CD4-positive, alpha-beta T cell treated with Interleukin-6 at 100 ng/mL for 8 hours (primary cell): ENCODE results near the gene AUTS2.
"Not testable (repeated sequence)": the region's sequence is repeated elsewhere in the genome, so short reads cannot be mapped to it uniquely, and the experiment has no call there.

ENCODE experiments used
- DNase-seq: peaks from one replicate; pipeline ENCODE4 v3.0.0-alpha.2; 2020; ENCODE audit warnings: mixed read lengths, low spot score

Gene AUTS2

DNA sequence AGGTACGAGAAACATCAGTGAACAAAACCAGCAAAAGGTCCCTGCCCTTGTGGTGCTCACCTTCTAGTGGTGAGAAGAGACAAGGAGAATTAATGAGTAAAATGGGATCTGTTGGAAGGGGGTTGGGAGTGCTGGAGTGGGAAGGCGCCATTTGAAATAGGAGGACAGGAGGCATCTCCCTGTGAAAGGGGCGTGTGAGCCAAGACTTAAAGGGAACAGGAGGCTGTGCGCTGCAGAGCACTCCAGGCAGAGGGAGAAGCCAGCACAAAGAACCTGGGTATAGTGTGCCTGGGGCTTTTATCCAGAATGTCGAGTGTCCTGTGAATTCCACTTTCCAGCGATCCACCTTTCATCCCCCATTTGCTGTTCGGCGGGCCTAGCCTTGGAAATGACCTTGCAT, 1035.8 kb downstream of the AUTS2 start:
- DNase-seq, result no peak

DNA sequence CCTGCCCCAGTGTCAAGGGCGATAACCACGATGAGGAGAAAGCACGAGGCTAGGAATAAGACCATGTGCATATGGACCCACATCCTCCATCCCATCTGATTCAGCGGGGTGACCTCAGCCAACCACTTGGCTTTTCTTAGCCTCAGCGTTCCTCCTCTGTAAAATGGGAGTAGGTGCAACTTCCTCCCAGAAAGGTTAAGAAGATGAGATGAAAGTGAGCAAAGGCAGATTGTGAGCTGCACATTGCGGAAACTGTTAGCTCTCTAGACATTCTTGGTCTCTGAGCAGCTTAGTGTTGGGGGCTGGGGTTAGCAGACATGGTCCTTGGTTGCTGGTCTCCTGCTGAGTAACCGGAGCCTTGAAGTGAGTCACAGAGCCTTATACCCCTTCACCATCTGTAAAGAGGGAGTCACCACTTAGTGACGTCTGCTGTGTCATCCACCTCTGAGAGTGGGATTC, 1036.4 kb downstream of the AUTS2 start:
- DNase-seq, result no peak

DNA sequence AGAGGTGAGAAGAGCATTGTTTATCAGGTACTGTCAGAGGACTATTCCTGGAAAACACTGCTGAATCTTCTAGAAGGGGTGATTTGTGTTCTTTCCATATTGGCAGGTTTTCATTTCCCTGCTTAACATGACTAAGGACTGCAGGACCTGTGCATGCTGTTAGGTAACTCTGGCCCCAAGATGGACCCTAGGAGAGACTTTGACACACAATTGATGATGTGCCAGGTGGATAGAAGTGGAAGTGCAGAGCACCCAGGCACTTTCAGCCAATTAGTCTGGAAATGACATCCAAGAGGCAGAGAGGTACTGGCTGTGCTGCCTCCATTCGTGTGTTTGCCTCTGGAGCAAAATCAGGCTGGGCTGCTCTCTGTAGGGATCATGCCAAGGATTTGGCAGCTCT, 1037.4 kb downstream of the AUTS2 start:
- DNase-seq, result no peak

DNA sequence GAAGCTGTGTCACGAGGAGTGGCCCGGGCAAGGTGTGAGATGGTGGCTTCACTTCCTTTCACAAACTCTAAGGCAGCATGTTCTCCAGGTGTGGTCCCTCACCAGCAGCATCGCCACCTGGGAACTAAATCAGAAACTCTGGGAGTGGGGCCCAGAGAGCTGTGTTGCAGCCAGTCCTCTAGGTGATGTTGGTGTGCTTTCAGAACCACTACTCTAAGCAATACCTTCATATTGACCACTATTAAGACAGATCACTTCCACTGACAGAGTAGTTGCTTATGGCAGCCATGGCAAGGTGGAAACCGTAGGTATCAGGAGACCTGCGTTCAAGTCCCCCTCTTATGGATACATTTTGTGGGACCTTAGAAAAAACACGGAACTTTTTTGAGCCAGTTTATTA, 1037.9 kb downstream of the AUTS2 start:
- no peak for DNase-seq

DNA sequence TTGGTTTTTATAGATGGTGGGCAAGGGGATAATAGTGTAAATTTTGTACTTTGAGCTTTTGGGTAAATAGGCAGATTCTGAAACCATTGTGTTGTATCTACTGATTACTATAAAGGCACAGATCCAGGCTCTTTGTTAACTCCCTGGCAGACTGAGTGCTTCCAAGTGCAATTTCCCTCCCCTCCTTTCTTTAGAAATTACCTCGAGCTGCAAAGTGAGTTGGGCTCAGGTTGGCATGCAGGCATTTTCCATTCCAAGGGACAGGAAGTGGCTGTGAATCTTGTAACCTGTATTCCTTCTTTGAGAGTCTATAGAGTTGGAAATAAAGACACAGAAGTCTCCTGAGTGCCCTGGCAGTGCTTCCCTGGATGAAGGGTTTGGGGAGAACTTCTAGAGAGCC, 1039.5 kb downstream of the AUTS2 start:
- DNase-seq, result no peak

DNA sequence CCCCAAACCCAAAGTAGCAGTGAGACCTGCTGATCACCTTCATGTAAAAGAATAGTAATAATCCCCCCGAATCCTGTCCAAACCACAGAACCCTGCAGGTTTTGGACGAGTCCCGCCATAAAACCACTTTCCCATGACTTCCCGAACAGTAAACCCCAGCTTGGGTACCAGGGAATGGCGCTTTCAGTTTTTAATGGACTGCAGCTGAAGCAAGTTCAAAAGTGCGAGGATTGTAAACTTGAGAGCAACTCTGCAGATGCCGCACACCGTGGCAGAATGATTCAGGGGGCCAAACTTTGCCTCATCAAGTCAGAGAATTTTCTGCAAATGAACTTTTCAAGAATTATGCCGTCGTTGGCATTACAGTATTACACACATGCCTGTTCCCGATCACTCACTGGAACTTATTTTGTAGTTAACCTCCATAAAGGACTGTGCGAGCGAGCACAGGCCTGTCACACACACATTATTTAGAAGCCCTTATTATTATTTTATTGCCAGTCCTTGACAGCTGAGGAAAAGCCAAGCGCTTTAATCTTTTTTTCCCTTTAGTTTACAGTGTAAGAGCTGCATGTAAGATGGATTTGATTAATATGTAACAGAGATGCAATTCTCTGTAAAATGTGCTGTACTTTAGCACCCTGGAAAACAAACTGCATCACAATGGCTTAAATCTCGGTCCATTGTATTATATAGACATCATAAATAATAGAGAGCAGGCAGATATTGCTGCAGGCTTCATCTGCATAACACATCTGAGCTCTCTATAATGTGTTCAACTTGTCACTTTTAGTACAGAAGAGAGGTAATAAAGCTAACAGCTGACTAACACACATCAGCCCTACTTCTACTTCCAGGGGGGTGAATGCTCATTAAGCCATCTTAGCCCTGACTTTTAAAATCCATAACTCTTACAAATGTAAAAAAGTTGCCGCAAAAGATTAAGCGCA, 1040.2 kb downstream of the AUTS2 start:
- no peak for DNase-seq

DNA sequence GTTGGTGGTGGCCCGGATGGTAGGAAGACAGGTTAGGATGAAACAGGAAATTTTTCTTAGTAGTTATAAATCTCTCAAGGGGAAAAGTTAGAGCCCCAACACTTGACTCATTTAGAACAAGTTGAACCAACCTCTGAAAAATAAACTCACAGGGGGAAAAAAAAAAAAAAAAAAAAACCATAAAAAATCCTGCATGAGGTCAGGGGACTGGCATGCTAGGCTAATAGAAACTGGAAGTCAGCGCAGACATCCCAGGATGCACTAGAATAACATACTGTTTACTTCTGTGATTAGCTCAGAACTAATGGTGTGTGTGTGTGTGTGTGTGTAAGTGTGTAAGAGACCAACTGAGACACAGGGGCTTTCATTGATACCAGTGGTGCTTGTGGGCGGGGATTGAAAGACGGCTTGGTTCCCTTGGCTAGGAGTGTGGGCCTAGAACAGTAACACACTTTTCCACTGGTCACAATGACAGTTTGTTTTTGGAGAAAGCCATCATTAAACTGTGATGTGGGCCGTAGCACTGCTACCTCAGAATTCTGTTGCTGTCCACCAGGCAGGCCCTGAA, 1042.1 kb downstream of the AUTS2 start:
- DNase-seq, result no peak

DNA sequence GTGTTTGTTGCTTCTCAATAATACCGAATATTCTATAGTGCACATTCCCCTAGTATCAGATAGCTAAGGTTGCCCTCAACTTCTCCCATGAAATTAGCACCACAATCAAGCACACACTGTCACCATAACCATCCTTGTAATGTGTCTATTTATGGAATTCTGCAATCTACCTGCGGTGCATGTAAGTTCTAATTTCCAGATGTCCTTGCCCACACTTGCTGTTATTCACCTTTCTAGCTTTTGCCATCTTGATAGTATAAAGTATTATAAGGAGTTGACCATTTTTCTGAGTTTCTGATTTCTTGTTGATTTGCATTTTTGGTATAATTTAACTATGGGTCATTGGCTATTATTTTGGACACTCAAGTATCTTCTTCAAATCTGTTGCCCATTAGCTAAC, 1043.6 kb downstream of the AUTS2 start:
- no peak for DNase-seq

DNA sequence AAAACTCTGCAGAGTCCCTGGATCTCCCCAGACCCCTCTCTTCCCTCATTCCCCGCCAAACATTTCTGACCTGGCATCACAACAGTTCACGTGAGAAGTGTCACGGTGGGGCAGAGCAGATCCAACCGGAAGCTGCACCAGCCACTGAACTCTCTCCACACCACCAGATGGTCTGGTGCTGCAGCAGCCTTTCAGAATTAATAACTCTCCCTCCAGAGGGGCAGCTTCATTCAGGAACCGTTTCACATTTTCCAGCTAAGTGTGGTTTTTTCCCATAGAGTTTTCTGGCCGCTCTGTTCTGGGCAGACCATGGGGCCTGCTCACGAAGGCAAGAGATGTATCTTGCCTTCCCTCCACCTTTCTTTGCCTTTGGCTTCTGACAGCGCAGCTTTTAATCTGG, 1047.0 kb downstream of the AUTS2 start:
- no peak for DNase-seq

DNA sequence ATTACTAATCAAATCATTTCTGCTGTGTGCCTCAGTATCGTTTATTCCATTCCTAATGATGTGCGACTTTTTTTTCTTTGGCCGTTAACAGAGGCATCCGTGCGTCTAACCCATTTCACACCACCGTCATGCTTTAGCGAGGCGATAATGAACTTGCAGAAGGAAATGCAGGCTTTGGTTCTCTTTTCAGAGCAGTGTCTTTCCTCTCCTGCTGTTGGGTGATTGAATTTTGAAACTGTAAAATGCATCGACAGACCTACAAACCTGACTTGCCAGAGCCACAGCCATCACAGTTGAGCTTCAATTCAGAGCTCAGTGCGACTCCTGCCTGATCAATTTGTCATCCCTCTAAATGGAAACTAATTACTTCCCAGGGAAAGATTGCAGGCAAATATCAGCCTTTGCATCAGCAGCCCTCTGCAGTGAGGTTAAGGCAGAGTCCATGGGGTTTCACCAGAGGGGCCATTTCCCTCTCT, 1047.6 kb downstream of the AUTS2 start:
- DNase-seq, result no peak

DNA sequence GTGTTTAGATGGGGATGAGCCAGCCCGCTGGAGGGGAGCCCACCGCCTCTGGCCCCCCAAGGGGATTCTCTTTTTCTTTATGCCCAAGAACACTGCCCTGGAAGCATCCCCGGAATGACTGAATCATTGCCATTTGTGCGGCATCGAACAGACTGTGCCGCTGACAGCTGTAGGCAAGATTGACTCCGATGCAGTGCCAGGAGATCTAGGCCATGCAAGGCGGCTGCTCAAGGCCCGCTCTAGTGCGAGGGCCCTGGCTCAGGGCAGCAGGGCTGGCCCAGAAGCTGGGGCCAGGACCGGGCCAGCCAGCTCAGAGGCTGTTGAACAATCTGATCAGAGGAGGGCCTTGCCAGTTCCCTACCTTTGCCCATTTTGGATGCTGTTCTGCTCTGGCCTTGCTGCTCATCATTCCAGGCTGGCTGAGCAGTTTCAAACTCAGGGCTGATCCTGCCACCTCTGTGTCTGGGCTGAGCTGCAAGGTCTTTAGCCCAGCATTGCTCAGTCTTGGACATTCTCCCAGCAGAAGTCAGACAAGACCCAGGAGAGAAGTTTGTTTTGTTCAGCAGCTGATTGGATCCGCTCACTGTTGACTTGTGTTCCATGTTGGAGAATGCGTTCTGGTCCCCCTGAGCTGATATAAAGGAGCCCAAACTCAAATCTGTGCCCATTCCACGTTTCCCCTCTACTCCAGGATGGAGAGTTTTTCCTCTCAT, 1048.4 kb downstream of the AUTS2 start:
- no peak for DNase-seq

DNA sequence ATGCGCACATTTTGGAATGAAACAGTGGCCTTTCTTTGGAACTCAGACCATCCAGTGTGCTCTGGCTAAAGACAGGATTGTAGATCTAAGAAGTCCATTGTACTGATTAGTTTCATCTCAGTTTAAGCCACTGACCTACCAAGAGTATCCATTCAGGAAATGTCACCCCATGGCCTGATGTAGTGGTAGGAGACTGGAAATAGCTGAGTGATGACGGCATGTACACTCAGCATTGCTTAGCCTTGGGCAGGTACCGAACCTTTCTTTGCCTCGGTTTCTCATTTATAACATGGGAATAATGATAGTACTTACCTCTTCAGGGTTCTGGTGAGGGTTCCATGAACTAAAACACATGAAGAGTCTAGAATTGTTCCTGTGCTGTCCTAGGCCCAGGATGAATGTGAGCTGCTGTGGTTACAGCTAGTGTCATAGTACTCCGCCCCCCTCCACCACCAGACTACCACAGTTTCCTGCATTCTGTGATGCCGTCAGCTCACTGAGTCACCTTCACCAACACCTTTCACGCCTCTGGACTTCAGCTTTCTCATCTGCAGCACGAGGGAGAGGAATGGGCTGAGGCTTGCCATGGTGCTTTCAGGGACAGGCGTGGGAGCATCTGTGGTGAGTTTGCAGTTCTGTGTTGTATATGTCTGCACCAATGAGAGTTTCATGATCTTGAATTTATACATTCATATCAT, 1049.7 kb downstream of the AUTS2 start:
- peak; percentile 79 for DNase-seq

DNA sequence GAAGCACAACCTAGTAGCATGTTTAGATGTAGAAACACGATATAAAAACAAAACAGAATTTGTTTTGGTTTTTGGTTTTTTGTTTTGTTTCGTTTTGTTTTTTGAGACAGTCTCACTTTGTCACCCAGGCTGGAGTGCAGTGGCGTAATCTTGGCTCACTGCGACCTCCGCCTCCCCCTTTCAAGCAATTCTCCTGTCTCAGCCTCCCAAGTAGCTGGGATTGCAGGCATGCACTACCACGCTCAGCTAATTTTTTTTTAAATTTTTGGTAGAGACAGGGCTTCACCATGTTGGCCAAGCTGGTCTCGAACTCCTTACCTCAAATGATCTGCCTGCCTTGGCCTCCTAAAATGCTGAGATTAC, 1050.2 kb downstream of the AUTS2 start:
- DNase-seq, result not testable (repeated sequence)

DNA sequence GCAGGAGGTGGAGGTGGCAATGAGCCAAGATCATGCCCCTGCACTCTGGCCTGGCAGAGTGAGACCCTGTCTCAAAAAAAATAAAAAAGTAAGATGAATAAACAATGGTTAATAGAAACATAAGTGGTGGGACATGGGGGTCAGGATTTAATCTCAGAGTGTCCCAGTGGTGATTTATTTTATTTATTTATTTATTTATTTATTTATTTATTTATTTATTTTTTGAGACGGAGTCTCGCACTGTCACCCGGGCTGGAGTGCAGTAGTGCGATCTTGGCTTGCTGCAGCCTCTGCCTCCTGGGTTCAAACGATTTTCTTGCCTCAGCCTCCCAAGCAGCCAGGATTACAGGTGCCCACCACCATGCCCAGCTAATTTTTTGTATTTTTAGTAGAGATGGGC, 1051.0 kb downstream of the AUTS2 start:
- DNase-seq, result no peak

DNA sequence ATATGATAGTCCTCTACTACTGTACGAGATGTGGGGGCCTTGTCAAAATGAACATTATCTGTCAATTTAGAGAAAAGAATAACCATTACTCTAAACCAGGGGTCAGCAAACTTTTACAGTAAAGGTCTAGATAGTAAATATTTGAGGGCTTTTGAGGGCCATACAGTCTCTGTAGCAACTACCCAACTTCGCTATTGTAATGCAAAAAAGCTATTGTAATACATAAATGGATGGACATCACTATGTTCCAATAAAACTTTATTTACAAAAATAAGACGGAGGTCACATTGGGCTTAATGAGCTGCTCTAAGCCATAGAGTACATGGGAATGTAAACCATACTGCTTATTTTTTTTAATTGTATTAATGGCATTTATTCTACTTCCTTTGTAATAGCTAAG, 1055.9 kb downstream of the AUTS2 start:
- DNase-seq, result no peak

DNA sequence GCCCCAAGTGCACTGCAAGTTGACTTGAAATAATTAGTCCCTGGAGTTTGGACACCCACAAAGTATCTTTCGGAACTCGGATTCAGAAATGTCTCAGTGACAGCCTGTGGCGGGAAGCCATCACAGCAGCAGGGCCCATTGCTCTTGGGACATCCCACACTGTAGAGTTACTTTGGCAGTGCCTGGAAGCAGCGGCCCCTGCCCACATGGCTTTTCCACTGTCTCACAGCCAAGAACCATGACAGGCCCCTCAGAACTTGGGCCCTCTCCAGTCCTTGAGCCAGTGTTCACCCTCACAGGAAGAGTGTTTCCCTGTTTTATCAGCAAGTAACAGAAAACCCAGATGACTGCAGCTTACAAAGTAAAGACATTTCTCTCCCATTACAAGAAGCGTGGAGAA, 1056.7 kb downstream of the AUTS2 start:
- no peak for DNase-seq

DNA sequence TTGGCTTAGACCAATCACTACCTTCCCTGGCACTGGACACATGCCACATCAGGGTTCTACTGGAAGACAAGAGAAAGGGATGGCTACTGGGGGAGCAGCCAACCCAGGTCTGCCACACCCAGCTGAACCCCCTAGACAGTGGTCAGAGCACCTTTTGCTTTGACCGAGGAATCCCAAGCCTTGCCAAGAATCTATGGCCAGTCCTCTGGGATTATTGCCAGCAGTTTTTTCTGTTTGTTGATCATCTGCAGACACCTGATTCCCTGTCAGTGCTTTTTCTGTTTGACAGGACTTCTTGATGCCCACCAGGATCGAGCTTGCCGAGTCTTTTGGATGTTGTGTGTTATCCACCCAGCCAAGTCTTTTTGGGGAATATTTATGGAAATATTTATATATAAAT, 1057.4 kb downstream of the AUTS2 start:
- DNase-seq, result no peak

DNA sequence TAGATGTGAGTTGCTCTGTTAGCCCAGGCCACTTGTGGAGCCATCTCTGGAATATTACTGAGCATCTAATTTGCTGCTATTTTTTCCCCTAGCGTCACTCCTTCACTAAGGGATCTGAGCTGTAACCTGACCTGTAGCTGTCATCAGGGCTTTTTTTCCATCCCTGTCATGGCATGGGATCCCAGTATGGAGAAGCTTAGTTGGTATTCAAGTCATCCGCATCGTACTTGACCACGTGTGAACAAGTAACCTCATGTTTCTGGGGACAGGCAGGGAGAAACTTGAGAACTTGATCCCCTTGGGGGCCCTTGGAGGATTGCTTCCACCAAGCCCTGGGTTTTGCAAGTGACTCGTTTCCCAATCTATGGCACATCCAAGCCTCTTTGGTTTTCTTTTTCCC, 1059.3 kb downstream of the AUTS2 start:
- DNase-seq, result no peak

DNA sequence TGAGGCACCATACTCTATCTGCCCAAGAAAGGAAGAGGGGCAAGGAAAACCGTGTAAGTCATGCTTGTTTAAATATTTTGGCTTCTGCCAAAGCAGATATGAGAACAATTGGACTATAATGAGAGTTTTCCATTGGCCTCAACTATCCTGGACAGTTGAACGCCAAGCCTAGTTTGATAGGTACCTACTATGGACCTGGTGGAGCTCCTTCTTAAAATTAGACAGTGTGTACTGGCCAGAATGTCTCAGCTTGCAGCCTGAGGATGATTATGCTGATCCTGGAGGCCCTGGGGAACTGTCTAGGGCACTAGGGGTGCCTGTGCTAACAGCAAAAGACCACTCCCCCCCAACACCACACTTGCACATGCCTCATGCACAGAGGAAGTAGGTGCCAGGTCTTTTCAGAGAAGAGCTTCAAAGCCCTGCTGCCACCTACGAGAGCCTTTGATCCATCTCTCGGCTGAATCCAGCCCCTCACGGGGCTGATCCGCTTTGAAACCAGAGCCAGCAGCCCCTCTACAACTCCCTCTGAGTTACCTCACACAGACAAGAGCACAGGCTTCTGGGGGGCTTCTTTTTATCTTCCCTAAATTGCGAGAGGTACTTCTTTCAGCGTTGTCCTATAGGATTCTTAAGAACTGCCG, 1059.8 kb downstream of the AUTS2 start:
- DNase-seq, result no peak

DNA sequence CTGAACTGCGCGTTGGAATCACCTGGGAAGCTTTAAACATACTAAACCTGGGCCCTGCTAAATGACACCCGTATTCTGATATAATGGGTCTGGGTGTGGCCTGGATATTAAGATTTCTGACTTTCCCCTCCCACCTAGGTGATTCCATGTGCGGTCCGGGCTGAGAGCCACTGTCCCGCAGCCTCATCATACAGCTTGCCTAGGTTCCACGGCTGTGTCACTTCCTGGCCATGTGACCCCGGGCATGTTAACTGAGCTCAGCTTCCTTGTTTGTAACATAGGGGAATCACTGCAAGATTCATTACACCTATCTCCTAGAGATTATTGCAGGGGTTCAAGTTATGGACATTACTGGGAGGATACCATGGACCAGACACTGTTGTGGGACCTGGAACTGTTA, 1061.0 kb downstream of the AUTS2 start:
- DNase-seq, result peak; percentile 26

DNA sequence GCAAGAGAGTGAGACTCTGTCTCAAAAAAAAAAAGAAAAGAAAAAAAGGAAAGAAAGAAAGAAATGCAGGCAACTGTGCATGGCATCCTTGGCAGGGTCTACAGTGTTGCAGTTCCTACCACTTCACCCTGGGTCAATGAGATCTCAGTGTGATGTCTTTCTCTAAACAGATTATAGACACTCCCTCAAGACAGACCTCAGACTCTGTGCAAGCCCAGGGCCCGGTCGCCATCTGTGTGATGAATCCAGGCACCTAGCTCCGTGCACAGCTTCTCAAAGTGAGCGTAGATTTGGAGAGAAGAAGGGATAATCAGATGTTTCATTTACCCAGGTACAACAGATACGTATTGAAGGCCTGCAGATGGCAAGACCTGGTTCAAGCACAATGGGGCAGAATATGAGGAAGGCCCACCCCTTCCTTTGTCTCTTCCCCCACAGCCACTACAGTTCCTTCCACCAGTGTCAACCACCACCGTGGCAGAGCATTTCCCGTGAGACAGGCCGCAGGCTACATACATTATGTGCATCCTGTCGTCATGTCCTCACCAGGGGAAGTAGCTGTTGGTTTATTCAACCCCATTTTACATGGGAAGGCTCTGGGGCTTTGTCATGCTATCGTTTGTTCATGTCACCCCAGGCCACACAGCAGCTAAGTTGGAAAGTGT, 1062.0 kb downstream of the AUTS2 start:
- peak; percentile 60 for DNase-seq
